ENCODE results near the gene PTPRB.

DNA sequence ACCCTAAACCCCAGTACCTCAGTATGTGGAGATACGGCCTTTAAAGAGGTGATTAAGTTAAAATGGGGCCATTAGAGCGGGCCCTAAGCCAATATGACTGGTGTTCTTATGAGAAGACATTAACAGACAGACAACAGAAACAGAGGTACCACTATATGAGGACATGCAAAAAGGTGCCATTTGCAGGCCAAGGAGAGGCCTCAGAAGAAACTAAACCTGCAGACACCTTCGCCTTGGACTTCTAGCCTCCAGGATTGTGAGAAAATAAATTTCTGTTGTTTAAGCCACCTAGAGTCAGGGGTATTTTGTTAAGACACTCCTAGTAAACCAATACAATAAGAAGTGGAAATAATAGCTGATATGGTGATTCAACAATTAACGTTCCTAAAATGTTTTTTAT is 32.6 kb downstream of the PTPRB start:
- TF ChIP-seq, protein P1, sequence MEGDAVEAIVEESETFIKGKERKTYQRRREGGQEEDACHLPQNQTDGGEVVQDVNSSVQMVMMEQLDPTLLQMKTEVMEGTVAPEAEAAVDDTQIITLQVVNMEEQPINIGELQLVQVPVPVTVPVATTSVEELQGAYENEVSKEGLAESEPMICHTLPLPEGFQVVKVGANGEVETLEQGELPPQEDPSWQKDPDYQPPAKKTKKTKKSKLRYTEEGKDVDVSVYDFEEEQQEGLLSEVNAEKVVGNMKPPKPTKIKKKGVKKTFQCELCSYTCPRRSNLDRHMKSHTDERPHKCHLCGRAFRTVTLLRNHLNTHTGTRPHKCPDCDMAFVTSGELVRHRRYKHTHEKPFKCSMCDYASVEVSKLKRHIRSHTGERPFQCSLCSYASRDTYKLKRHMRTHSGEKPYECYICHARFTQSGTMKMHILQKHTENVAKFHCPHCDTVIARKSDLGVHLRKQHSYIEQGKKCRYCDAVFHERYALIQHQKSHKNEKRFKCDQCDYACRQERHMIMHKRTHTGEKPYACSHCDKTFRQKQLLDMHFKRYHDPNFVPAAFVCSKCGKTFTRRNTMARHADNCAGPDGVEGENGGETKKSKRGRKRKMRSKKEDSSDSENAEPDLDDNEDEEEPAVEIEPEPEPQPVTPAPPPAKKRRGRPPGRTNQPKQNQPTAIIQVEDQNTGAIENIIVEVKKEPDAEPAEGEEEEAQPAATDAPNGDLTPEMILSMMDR (conservative IDR thresholded peaks at IDR 0.05; ENCODE audit: low read depth, low read length): no peak
- TF ChIP-seq MAZ (IDR thresholded peaks at IDR 0.05; ENCODE audit: borderline replicate concordance, low read depth, low read length) (no peak), MAFK (IDR thresholded peaks at IDR 0.05; ENCODE audit: low read depth, low read length) (no peak), POLR2A (IDR thresholded peaks at IDR 0.05; ENCODE audit: low read depth, low read length) (no peak), FOS (IDR thresholded peaks at IDR 0.05; ENCODE audit: low read depth, low read length) (no peak), SMC3 (IDR thresholded peaks at IDR 0.05; ENCODE audit: low read depth, low read length) (no peak), RCOR1 (IDR thresholded peaks at IDR 0.05; ENCODE audit: insufficient replicate concordance, low read length) (no peak), CHD1 (IDR thresholded peaks at IDR 0.05; ENCODE audit: low read depth, low read length) (no peak)
